ENCODE results near the gene IL1A.

- no peak for TF ChIP-seq YY1 (IDR thresholded peaks at IDR 0.05; ENCODE audit: insufficient read depth, insufficient read length)
- no peak for TF ChIP-seq SUZ12 (IDR thresholded peaks at IDR 0.05; ENCODE audit: extremely low read depth, insufficient read depth, insufficient read length)
These were observed 53.5 kb downstream of the IL1A start for GRCh38 chr2:112730791-112731190.
